ENCODE data around the gene ABL1.

DNA sequence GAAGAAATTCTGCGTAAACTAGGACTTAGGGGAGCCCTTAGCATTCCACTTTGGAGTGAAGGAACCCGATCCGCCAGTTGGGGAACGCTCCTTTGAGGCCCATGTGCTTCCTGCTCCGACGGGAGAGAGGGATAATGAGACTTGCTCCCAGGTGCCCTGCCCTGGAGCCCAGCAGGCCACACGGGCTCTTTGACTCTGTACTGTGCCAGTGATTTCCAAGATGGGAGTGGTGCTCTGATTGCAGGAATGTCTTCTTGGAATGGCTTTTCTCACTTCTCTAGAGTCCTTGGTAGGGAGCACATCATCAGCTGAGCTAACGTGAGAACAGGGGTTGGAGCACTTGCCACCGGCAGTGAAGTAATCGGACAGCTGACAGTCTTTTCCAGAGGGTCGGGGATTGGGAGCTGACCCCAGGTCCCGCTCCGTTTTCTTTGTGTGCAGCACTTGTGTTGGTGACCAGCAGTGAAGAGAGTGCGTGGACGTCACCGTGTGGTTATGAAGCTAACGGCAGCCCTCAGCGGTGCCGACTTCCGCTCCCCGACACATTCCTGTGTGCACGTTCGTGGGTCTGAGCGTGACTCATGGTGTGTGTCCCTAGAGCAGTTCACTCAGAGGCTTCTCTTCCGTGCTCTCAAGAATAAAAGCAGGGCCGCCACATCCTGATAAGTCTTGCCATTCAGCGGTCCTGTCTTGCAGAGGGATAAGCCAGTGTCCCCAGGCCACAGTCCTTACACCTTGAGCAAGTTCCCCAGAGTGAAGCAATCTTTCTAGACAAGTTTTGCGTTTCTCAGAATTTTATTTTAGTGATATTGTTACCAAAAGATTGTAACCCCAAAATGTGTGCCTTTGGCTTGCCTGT, 25.6 kb downstream of the ABL1 start:
- TF ChIP-seq EZH2phosphoT487 (IDR thresholded peaks at IDR 0.05; ENCODE audit: borderline replicate concordance, low read length): no peak
- TF ChIP-seq, protein P1, sequence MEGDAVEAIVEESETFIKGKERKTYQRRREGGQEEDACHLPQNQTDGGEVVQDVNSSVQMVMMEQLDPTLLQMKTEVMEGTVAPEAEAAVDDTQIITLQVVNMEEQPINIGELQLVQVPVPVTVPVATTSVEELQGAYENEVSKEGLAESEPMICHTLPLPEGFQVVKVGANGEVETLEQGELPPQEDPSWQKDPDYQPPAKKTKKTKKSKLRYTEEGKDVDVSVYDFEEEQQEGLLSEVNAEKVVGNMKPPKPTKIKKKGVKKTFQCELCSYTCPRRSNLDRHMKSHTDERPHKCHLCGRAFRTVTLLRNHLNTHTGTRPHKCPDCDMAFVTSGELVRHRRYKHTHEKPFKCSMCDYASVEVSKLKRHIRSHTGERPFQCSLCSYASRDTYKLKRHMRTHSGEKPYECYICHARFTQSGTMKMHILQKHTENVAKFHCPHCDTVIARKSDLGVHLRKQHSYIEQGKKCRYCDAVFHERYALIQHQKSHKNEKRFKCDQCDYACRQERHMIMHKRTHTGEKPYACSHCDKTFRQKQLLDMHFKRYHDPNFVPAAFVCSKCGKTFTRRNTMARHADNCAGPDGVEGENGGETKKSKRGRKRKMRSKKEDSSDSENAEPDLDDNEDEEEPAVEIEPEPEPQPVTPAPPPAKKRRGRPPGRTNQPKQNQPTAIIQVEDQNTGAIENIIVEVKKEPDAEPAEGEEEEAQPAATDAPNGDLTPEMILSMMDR (IDR thresholded peaks at IDR 0.05; ENCODE audit: low read depth, low read length, poor library complexity, severe bottlenecking): no peak
